ENCODE measurements around the gene ZNF829. TPM values are rescaled to one million over a fixed set of nuclear protein-coding genes. Genes with fewer than 3 reads are reported as not detected.
A peak's percentile ranks its signal among the peaks of the same experiment; 100 is the strongest.

Gene ZNF829
- polyA plus RNA-seq, 1 donor (not counting 4 experiments of a cell fraction or from before 2014, with no cell fraction given): 2.3 TPM

DNA sequence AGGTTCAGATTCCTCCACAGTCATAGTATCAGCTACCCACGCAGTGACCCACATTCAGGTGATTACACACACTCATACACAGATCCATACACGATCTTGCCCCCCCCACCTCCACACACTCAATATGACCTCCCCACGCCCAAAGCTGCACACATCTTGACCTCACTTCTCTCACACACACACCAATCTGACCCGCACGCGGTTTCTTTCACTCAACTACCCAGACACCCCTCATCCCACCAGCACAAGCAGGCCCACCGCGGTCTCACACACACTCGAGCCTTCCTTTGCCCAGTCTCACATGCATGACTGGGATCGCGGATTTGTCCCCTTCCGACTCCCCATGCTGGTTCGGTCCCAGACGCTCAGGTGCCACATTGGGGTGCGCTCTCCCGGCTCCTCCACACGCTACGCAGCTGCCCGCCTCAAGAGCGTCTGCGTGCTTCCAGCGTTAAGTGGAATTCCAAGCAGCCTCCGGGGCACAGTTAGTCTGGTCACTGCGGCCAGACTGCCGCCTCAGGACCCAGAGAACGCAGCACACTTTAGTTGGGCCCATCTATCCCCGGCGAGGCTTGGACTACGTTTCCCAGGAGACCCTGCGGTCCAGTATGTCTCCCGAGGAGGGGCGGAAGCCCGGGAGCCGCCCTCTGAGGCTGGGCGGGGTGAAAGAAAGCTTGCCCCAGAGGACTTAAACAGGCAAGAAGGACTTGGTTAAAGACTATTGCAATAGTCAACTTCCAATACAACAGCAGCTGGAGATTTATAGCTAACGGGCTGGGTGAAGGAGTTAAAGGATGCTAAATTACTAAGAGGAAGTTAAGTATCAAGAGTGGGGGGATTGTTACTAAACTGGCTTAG is 66.2 kb downstream of the ZNF829 start:
- dilution Hi-C loops (cut with MboI; ENCODE audit: extremely low pct_ligation_motif_present, low sequenced_read_pairs): no loop called here
- Histone ChIP-seq H3K27me3 (ENCODE audit: control insufficient read depth, extremely low read depth, insufficient read depth, low read length) (no peaks in the 10 kb centered on the region), H3K4me2 (ENCODE audit: control insufficient read depth, extremely low read depth, insufficient read depth, low read depth, low read length) (peak overlapping the region; percentile 85), H3K36me3 (ENCODE audit: control insufficient read depth in 2 of 2, extremely low read depth in 1 of 2, insufficient read depth in 2 of 2, low read length in 2 of 2) (peaks cover 3 to 8% of the 10 kb centered on the region in 2 experiments), H3K27ac (ENCODE audit: control insufficient read depth, insufficient read depth, low read length) (peak overlapping the region; percentile 85), H3K79me2 (ENCODE audit: control insufficient read depth, insufficient read depth, low read length) (peaks cover 33% of the 10 kb centered on the region), H3K9me1 (ENCODE audit: control insufficient read depth, extremely low read depth, insufficient read depth, low read length) (no peaks in the 10 kb centered on the region), H3K4me1 (ENCODE audit: control insufficient read depth, extremely low read depth, insufficient read depth, low read length) (peaks cover 6% of the 10 kb centered on the region), H3K9me3 (ENCODE audit: control insufficient read depth, low read depth, low read length) (peaks cover 1% of the 10 kb centered on the region), H3K9ac (ENCODE audit: control insufficient read depth, extremely low read depth, insufficient read depth, low read length) (peak overlapping the region; percentile 94), H3K4me3 (ENCODE audit: control insufficient read depth in 2 of 3, extremely low read depth in 1 of 3, insufficient read depth in 2 of 3, low read depth in 1 of 3, low read length in 3 of 3) (peak overlapping the region; percentile 70 to 96 (median 90)), H4K20me1 (ENCODE audit: control insufficient read depth, extremely low read depth, insufficient read depth, low read length) (no peaks in the 10 kb centered on the region), H2AFZ (ENCODE audit: control insufficient read depth, low read length) (peak overlapping the region; percentile 100)
- TF ChIP-seq EZH2 (IDR thresholded peaks at IDR 0.05; ENCODE audit: low read length): no peak
- FAIRE-seq (peak; percentile 67), DNase-seq (ENCODE audit: low read depth, low spot score) (peak; percentile 46)

DNA sequence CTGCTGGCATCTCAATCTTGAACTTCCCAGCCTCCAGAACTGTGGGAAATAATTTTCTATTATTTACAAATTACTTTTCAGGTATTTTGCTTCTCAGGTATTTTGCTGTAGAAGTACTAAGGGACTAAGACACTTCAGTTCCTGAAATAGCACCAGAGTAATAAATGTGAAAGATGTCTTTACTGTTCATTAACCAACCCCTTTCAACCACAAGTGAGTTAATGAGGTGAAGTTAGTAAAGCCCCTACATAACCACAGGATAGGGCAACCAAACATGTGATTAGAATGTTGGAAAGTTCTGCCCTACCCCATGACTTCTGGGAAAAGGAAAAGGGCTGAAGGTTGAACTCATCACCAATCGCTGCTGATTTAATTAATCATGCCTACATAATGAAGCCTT is 68.1 kb downstream of the ZNF829 start:
- Histone ChIP-seq H3K27me3 (ENCODE audit: control insufficient read depth, extremely low read depth, insufficient read depth, low read length) (no peaks in the 10 kb centered on the region), H3K4me2 (ENCODE audit: control insufficient read depth, extremely low read depth, insufficient read depth, low read depth, low read length) (no peak overlapping the region), H3K9me1 (ENCODE audit: control insufficient read depth, extremely low read depth, insufficient read depth, low read length) (no peaks in the 10 kb centered on the region), H3K9me3 (ENCODE audit: control insufficient read depth, low read depth, low read length) (peaks cover 5% of the 10 kb centered on the region), H3K9ac (ENCODE audit: control insufficient read depth, extremely low read depth, insufficient read depth, low read length) (no peak overlapping the region), H3K36me3 (ENCODE audit: control insufficient read depth in 2 of 2, extremely low read depth in 1 of 2, insufficient read depth in 2 of 2, low read length in 2 of 2) (peaks cover 4 to 12% of the 10 kb centered on the region in 2 experiments), H3K27ac (ENCODE audit: control insufficient read depth, insufficient read depth, low read length) (no peak overlapping the region), H2AFZ (ENCODE audit: control insufficient read depth, low read length) (no peak overlapping the region), H3K79me2 (ENCODE audit: control insufficient read depth, insufficient read depth, low read length) (peaks cover 44% of the 10 kb centered on the region), H3K4me3 (ENCODE audit: control insufficient read depth in 2 of 3, extremely low read depth in 1 of 3, insufficient read depth in 2 of 3, low read depth in 1 of 3, low read length in 3 of 3) (no peak overlapping the region), H4K20me1 (ENCODE audit: control insufficient read depth, extremely low read depth, insufficient read depth, low read length) (no peaks in the 10 kb centered on the region), H3K4me1 (ENCODE audit: control insufficient read depth, extremely low read depth, insufficient read depth, low read length) (peaks cover 6% of the 10 kb centered on the region)
- FAIRE-seq: no peak
- no peak for DNase-seq (ENCODE audit: low read depth, low spot score)
- TF ChIP-seq, protein P1, sequence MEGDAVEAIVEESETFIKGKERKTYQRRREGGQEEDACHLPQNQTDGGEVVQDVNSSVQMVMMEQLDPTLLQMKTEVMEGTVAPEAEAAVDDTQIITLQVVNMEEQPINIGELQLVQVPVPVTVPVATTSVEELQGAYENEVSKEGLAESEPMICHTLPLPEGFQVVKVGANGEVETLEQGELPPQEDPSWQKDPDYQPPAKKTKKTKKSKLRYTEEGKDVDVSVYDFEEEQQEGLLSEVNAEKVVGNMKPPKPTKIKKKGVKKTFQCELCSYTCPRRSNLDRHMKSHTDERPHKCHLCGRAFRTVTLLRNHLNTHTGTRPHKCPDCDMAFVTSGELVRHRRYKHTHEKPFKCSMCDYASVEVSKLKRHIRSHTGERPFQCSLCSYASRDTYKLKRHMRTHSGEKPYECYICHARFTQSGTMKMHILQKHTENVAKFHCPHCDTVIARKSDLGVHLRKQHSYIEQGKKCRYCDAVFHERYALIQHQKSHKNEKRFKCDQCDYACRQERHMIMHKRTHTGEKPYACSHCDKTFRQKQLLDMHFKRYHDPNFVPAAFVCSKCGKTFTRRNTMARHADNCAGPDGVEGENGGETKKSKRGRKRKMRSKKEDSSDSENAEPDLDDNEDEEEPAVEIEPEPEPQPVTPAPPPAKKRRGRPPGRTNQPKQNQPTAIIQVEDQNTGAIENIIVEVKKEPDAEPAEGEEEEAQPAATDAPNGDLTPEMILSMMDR (optimal IDR thresholded peaks at IDR 0.05 in 1 of 3, IDR thresholded peaks at IDR 0.05 in 1 of 3, conservative IDR thresholded peaks at IDR 0.05 in 1 of 3; ENCODE audit: extremely low read depth in 1 of 3, insufficient read depth in 2 of 3, low read length in 3 of 3): no peak
- TF ChIP-seq EZH2 (IDR thresholded peaks at IDR 0.05; ENCODE audit: low read length): no peak
- dilution Hi-C loops (cut with MboI; ENCODE audit: extremely low pct_ligation_motif_present, low sequenced_read_pairs): no loop called here
